Panc1 (cell line): ENCODE results near the gene FILIP1L.

Source experiments
- POLR2AphosphoS5 ChIP-seq: IDR thresholded peaks from 2 replicates; pipeline ENCODE4 v1.6.1; 2012; ENCODE audit warnings: mild to moderate bottlenecking, low read depth, low read length, moderate library complexity
- SIN3A ChIP-seq: IDR thresholded peaks from 2 replicates; pipeline ENCODE4 v1.6.1; 2012; ENCODE audit warnings: low read depth, mild to moderate bottlenecking, low read length, moderate library complexity, borderline replicate concordance; ENCODE audit not compliant: insufficient read depth
- TCF7L2 ChIP-seq: IDR thresholded peaks from 2 replicates; pipeline ENCODE4 v1.6.1; 2011; ENCODE audit warnings: mild to moderate bottlenecking, low read depth, low read length, inconsistent platforms
- TF ChIP-seq, protein P1 (sequence below): fragments of 450-650 bp; IDR thresholded peaks from 2 replicates; pipeline ENCODE4 v1.5.1; 2017; ENCODE audit warnings: mild to moderate bottlenecking
- TF ChIP-seq, protein P2 (sequence below), 2 experiments: IDR thresholded peaks; 2 replicates each; pipeline ENCODE4 v1.6.1; 2011 to 2012; ENCODE audit warnings: low read depth in 2 of 2, control low read depth in 1 of 2, low read length in 1 of 2, mild to moderate bottlenecking in 1 of 2, moderate library complexity in 1 of 2; ENCODE audit not compliant: insufficient read depth in 1 of 2

DNA sequence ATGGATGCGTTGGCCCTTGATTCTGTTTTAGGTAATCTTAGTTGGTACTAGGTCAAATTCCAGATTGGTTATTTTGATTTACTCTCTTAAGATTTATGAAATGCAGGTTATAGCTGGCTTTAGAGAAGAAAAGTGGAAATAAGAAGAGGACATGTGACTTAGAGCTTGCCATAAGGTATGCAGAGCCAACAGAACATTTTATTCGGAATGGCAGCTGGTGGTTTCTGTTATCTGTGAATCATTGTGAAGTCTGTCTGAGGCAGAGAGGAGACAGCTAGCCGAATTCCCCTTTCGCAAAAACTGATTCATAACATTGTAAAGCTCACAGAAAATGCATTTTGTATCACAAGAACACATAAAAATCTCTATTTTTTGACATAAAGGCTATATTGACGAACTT is 82.1 kb downstream of the FILIP1L start:
- TF ChIP-seq, protein P1, sequence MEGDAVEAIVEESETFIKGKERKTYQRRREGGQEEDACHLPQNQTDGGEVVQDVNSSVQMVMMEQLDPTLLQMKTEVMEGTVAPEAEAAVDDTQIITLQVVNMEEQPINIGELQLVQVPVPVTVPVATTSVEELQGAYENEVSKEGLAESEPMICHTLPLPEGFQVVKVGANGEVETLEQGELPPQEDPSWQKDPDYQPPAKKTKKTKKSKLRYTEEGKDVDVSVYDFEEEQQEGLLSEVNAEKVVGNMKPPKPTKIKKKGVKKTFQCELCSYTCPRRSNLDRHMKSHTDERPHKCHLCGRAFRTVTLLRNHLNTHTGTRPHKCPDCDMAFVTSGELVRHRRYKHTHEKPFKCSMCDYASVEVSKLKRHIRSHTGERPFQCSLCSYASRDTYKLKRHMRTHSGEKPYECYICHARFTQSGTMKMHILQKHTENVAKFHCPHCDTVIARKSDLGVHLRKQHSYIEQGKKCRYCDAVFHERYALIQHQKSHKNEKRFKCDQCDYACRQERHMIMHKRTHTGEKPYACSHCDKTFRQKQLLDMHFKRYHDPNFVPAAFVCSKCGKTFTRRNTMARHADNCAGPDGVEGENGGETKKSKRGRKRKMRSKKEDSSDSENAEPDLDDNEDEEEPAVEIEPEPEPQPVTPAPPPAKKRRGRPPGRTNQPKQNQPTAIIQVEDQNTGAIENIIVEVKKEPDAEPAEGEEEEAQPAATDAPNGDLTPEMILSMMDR: no peak
- TF ChIP-seq POLR2AphosphoS5 (no peak), TCF7L2 (no peak), SIN3A (no peak)
- TF ChIP-seq, protein P2, sequence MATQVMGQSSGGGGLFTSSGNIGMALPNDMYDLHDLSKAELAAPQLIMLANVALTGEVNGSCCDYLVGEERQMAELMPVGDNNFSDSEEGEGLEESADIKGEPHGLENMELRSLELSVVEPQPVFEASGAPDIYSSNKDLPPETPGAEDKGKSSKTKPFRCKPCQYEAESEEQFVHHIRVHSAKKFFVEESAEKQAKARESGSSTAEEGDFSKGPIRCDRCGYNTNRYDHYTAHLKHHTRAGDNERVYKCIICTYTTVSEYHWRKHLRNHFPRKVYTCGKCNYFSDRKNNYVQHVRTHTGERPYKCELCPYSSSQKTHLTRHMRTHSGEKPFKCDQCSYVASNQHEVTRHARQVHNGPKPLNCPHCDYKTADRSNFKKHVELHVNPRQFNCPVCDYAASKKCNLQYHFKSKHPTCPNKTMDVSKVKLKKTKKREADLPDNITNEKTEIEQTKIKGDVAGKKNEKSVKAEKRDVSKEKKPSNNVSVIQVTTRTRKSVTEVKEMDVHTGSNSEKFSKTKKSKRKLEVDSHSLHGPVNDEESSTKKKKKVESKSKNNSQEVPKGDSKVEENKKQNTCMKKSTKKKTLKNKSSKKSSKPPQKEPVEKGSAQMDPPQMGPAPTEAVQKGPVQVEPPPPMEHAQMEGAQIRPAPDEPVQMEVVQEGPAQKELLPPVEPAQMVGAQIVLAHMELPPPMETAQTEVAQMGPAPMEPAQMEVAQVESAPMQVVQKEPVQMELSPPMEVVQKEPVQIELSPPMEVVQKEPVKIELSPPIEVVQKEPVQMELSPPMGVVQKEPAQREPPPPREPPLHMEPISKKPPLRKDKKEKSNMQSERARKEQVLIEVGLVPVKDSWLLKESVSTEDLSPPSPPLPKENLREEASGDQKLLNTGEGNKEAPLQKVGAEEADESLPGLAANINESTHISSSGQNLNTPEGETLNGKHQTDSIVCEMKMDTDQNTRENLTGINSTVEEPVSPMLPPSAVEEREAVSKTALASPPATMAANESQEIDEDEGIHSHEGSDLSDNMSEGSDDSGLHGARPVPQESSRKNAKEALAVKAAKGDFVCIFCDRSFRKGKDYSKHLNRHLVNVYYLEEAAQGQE (IDR thresholded peaks at IDR 0.05; ENCODE audit: insufficient read depth in 1 of 2, low read depth in 2 of 2, low read length in 1 of 2): no peak
